ENCODE results near the gene C6. TPM values are rescaled to one million over a fixed set of nuclear protein-coding genes. Genes with fewer than 3 reads are reported as not detected.
"Not testable (repeated sequence)": the region's sequence is repeated elsewhere in the genome, so short reads cannot be mapped to it uniquely, and the experiment has no call there.

Gene C6
- total RNA-seq, 2 experiments from 2014 or later, result not detected

- no peaks in the 10 kb centered on the region for H3K36me3 Mint-ChIP-seq (ENCODE audit: low read depth)
- no peaks in the 10 kb centered on the region for H3K9me3 Mint-ChIP-seq (ENCODE audit: insufficient read depth)
- no peaks in the 10 kb centered on the region for H3K4me1 Mint-ChIP-seq (ENCODE audit: low read depth)
- POLR2A ChIA-PET, result no interaction called here
- no peak overlapping the region for H3K4me3 Mint-ChIP-seq
- ATAC-seq (no peak), DNase-seq (no peak)
- no peak overlapping the region for H3K27ac Mint-ChIP-seq
- CTCF ChIA-PET, result no interaction called here
- no peaks in the 10 kb centered on the region for H3K27me3 Mint-ChIP-seq (ENCODE audit: low read depth)
Measured at GRCh38 chr5:41194339-41194738, 19.0 kb downstream of the C6 start.

GRCh38 chr5:41193456-41194205, 19.7 kb downstream of the C6 start:
- no peak overlapping the region for H3K27ac Mint-ChIP-seq
- ATAC-seq (no peak), DNase-seq (no peak)
- H3K4me1 Mint-ChIP-seq (ENCODE audit: low read depth), result no peaks in the 10 kb centered on the region
- no peaks in the 10 kb centered on the region for H3K36me3 Mint-ChIP-seq (ENCODE audit: low read depth)
- CTCF ChIA-PET, result no interaction called here
- no peaks in the 10 kb centered on the region for H3K27me3 Mint-ChIP-seq (ENCODE audit: low read depth)
- H3K4me3 Mint-ChIP-seq, result no peak overlapping the region
- POLR2A ChIA-PET, result no interaction called here
- no peaks in the 10 kb centered on the region for H3K9me3 Mint-ChIP-seq (ENCODE audit: insufficient read depth)

- H3K4me1 Mint-ChIP-seq (ENCODE audit: low read depth), result no peaks in the 10 kb centered on the region
- H3K36me3 Mint-ChIP-seq (ENCODE audit: low read depth), result no peaks in the 10 kb centered on the region
- ChIA-PET POLR2A (no interaction called here), CTCF (no interaction called here)
- DNase-seq, result no peak
- no peak for ATAC-seq
- no peaks in the 10 kb centered on the region for H3K9me3 Mint-ChIP-seq (ENCODE audit: insufficient read depth)
- H3K4me3 Mint-ChIP-seq, result no peak overlapping the region
- no peaks in the 10 kb centered on the region for H3K27me3 Mint-ChIP-seq (ENCODE audit: low read depth)
- H3K27ac Mint-ChIP-seq, result no peak overlapping the region
Measured at GRCh38 chr5:41191249-41191648, 22.1 kb downstream of the C6 start.

DNA sequence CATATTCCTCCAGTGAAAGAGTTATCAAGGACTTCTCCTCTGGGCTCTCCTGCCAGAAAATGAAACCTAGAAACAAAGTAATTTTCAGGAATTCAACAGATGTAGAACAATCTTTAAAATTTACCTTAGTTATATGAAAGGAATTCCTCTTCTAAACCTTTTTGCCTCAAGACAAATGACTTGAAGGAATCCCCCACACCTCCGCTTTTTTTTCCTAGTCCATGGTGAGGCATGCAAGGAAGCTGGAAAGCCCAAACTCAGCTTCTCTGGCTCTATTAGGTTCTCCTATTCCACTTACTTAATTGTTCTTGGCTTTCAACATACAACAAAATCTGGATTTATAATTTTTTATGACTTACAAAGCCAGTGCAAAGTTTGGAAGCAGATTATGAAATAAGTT, 27.2 kb downstream of the C6 start:
- Mint-ChIP-seq H3K9me3 (ENCODE audit: insufficient read depth) (no peaks in the 10 kb centered on the region), H3K36me3 (ENCODE audit: low read depth) (no peaks in the 10 kb centered on the region), H3K4me3 (no peak overlapping the region), H3K27me3 (ENCODE audit: low read depth) (no peaks in the 10 kb centered on the region), H3K4me1 (ENCODE audit: low read depth) (no peaks in the 10 kb centered on the region), H3K27ac (no peak overlapping the region)
- ATAC-seq (no peak), DNase-seq (no peak)
- POLR2A ChIA-PET, result no interaction called here
- CTCF ChIA-PET, result no interaction called here

- DNase-seq; H3K4me3 Mint-ChIP-seq; CTCF ChIA-PET; ATAC-seq; H3K9me3 Mint-ChIP-seq (ENCODE audit: insufficient read depth); H3K36me3 Mint-ChIP-seq (ENCODE audit: low read depth); H3K27ac Mint-ChIP-seq; H3K27me3 Mint-ChIP-seq (ENCODE audit: low read depth); POLR2A ChIA-PET; H3K4me1 Mint-ChIP-seq (ENCODE audit: low read depth): not testable (repeated sequence)
Measured at GRCh38 chr5:41183331-41183730, 30.0 kb downstream of the C6 start.

DNA sequence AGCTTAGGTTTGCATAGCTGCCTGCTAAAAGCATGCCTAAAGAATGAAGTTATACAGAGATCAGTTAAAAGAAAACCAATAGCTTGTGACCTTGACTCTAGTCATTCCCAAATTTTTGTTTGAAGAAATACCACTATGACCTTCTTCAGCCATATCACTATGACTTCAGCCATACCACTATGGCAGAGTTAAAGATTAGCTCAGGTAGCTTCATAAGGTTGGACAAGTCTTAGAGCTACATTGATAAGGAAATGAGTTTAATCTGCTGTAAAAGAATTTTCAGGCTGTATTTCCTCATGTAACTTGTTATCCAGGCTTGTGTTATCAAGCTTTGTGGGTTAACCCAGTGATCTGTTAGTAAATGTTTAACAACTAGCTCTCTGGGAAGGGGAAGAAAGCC, 30.7 kb downstream of the C6 start:
- ATAC-seq (no peak), DNase-seq (no peak)
- no peaks in the 10 kb centered on the region for H3K9me3 Mint-ChIP-seq (ENCODE audit: insufficient read depth)
- POLR2A ChIA-PET, result no interaction called here
- no peaks in the 10 kb centered on the region for H3K36me3 Mint-ChIP-seq (ENCODE audit: low read depth)
- CTCF ChIA-PET, result no interaction called here
- no peak overlapping the region for H3K27ac Mint-ChIP-seq
- H3K4me3 Mint-ChIP-seq, result no peak overlapping the region
- no peaks in the 10 kb centered on the region for H3K4me1 Mint-ChIP-seq (ENCODE audit: low read depth)
- no peaks in the 10 kb centered on the region for H3K27me3 Mint-ChIP-seq (ENCODE audit: low read depth)

DNA sequence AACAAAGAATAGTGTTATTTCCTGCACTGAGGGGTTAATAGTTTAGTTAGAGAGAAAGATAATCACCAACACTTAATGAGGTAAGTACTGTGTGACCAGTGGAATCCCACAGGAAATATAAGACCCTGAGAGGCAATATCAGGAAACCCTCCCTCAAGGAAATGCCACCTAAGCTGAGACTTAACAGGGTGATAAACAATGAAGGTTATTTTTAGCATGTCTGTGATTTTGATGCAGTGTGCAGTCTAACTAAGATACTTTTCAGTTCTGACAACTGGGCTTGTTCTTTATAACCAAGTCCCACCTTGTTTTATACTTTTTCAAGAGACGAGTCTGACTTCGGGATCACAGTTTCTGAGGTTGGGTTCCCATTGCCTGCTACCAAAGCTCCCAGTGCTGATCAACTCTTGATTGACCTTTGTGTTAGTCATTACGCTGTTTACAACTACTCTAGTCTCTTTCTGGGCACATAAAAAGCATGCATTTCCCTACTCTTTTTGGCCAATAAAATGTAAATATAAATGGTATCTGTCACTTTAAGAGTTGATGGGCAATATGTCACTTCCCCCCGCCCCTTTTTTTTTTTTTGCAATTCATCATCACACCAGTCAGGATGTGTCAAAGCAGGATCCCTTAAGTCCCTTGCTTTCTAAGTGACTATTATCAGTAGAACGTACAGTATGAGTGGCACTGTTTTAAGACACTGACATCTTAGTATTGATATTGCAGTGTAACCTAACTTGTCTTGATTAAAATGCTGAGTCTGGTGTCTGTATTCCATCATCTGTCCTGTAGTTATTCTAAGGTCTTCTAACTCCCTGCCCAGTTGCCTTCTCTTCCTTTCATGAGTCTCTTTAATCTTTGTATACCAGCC, 31.4 kb downstream of the C6 start:
- H3K9me3 Mint-ChIP-seq (ENCODE audit: insufficient read depth), result no peaks in the 10 kb centered on the region
- ChIA-PET CTCF (no interaction called here), POLR2A (no interaction called here)
- no peaks in the 10 kb centered on the region for H3K27me3 Mint-ChIP-seq (ENCODE audit: low read depth)
- no peaks in the 10 kb centered on the region for H3K4me1 Mint-ChIP-seq (ENCODE audit: low read depth)
- H3K36me3 Mint-ChIP-seq (ENCODE audit: low read depth), result no peaks in the 10 kb centered on the region
- no peak overlapping the region for H3K4me3 Mint-ChIP-seq
- DNase-seq (no peak), ATAC-seq (no peak)
- no peak overlapping the region for H3K27ac Mint-ChIP-seq

DNA sequence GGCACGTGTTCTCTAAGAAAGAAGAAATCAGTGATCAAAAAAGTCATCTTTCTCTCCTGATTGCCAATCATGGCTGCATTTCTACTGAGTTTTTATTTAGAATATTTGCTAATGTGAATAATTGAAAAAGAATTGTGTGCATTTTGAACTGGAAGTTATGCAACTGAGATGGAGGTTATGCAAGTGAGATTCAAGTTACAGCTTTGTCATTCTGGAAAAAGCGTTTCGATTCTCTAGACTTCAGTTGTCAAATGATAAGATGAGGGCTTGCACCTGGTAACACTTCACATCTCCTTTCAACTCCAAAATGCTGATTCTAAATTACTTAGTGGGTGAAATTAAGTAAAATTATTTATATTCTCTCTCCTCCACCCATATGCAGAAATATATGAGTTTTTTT, 36.4 kb downstream of the C6 start:
- ChIA-PET CTCF (no interaction called here), POLR2A (no interaction called here)
- H3K36me3 Mint-ChIP-seq (ENCODE audit: low read depth), result no peaks in the 10 kb centered on the region
- H3K27me3 Mint-ChIP-seq (ENCODE audit: low read depth), result no peaks in the 10 kb centered on the region
- DNase-seq, result no peak
- H3K9me3 Mint-ChIP-seq (ENCODE audit: insufficient read depth), result no peaks in the 10 kb centered on the region
- no peak overlapping the region for H3K4me3 Mint-ChIP-seq
- H3K4me1 Mint-ChIP-seq (ENCODE audit: low read depth), result no peaks in the 10 kb centered on the region
- ATAC-seq, result no peak
- H3K27ac Mint-ChIP-seq, result no peak overlapping the region

- POLR2A ChIA-PET, result no interaction called here
- no peaks in the 10 kb centered on the region for H3K27me3 Mint-ChIP-seq (ENCODE audit: low read depth)
- H3K27ac Mint-ChIP-seq, result no peak overlapping the region
- DNase-seq, result no peak
- no peak for ATAC-seq
- H3K4me1 Mint-ChIP-seq (ENCODE audit: low read depth), result no peaks in the 10 kb centered on the region
- no peak overlapping the region for H3K4me3 Mint-ChIP-seq
- CTCF ChIA-PET, result no interaction called here
- H3K9me3 Mint-ChIP-seq (ENCODE audit: insufficient read depth), result no peaks in the 10 kb centered on the region
- no peaks in the 10 kb centered on the region for H3K36me3 Mint-ChIP-seq (ENCODE audit: low read depth)
Measured at GRCh38 chr5:41172012-41172411, 41.3 kb downstream of the C6 start.

- no peaks in the 10 kb centered on the region for H3K36me3 Mint-ChIP-seq (ENCODE audit: low read depth)
- H3K27ac Mint-ChIP-seq, result no peak overlapping the region
- no peak overlapping the region for H3K4me3 Mint-ChIP-seq
- no peaks in the 10 kb centered on the region for H3K27me3 Mint-ChIP-seq (ENCODE audit: low read depth)
- ChIA-PET CTCF (no interaction called here), POLR2A (no interaction called here)
- DNase-seq (no peak), ATAC-seq (no peak)
- no peaks in the 10 kb centered on the region for H3K9me3 Mint-ChIP-seq (ENCODE audit: insufficient read depth)
- no peaks in the 10 kb centered on the region for H3K4me1 Mint-ChIP-seq (ENCODE audit: low read depth)
Measured at GRCh38 chr5:41161271-41161670, 52.1 kb downstream of the C6 start.

GRCh38 chr5:41157272-41157894, 55.9 kb downstream of the C6 start:
- Mint-ChIP-seq H3K4me3 (no peak overlapping the region), H3K27me3 (ENCODE audit: low read depth) (no peaks in the 10 kb centered on the region), H3K9me3 (ENCODE audit: insufficient read depth) (no peaks in the 10 kb centered on the region), H3K4me1 (ENCODE audit: low read depth) (no peaks in the 10 kb centered on the region), H3K36me3 (ENCODE audit: low read depth) (no peaks in the 10 kb centered on the region), H3K27ac (no peak overlapping the region)
- POLR2A ChIA-PET, result no interaction called here
- no peak for DNase-seq
- CTCF ChIA-PET, result no interaction called here
- ATAC-seq, result no peak

GRCh38 chr5:41156739-41157138, 56.6 kb downstream of the C6 start:
- Mint-ChIP-seq H3K36me3 (ENCODE audit: low read depth) (no peaks in the 10 kb centered on the region), H3K27ac (no peak overlapping the region), H3K4me3 (no peak overlapping the region), H3K27me3 (ENCODE audit: low read depth) (no peaks in the 10 kb centered on the region), H3K9me3 (ENCODE audit: insufficient read depth) (no peaks in the 10 kb centered on the region), H3K4me1 (ENCODE audit: low read depth) (no peaks in the 10 kb centered on the region)
- ChIA-PET CTCF (no interaction called here), POLR2A (no interaction called here)
- ATAC-seq (no peak), DNase-seq (no peak)
